H1 (cell line): ENCODE measurements around the gene GRIK1. TPM values are rescaled to one million over a fixed set of nuclear protein-coding genes. Genes with fewer than 3 reads are reported as not detected.

Source experiments
- CTCF ChIA-PET: fragments of 300-600 bp; sonication (Branson Sonifier 250); formaldehyde crosslinking; loops from one replicate; lab custom pipeline; 2021; ENCODE audit not compliant: partially characterized antibody; lab: Charles Lee
- POLR2A ChIA-PET: fragments of 300-600 bp; sonication (Branson Sonifier 250); formaldehyde crosslinking; loops from one replicate; lab custom pipeline; 2021; ENCODE audit warnings: inconsistent platforms; ENCODE audit not compliant: partially characterized antibody; lab: Charles Lee
- DNase-seq, 2 experiments: peaks; one replicate each; pipeline versions ENCODE4 v3.0.0 to v3.0.0-alpha.2; 2010 to 2022; ENCODE audit warnings: low spot score in 2 of 2, low read depth in 1 of 2, mixed read lengths in 1 of 2
- FAIRE-seq: peaks from 2 replicates; lab custom pipeline; 2011; peaks lifted over from hg19 to GRCh38; lab: Jason Lieb, UNC
- H2AFZ ChIP-seq: 2 replicates; pipeline ENCODE4 v1.8.1; 2012; ENCODE audit warnings: low read length, inconsistent platforms
- H2AK5ac ChIP-seq: 2 replicates; pipeline ENCODE4 v1.6.1; 2013; ENCODE audit warnings: low read depth, low read length
- H2BK120ac ChIP-seq: replicated peaks from 2 replicates; pipeline ENCODE3; 2013; ENCODE audit warnings: low read depth, low read length, inconsistent platforms
- H2BK12ac ChIP-seq: 2 replicates; pipeline ENCODE4 v1.6.1; 2013; ENCODE audit warnings: low read depth, low read length
- H2BK15ac ChIP-seq: 2 replicates; pipeline ENCODE4 v1.6.1; 2013; ENCODE audit warnings: low read length
- H2BK20ac ChIP-seq: 2 replicates; pipeline ENCODE4 v1.6.1; 2013; ENCODE audit warnings: low read length
- H2BK5ac ChIP-seq: 2 replicates; pipeline ENCODE4 v1.6.1; 2013; ENCODE audit warnings: low read depth, low read length
- H3K14ac ChIP-seq: 2 replicates; pipeline ENCODE4 v1.6.1; 2013; ENCODE audit warnings: inconsistent platforms; ENCODE audit not compliant: insufficient read length
- H3K18ac ChIP-seq: 2 replicates; pipeline ENCODE4 v1.6.1; 2013; ENCODE audit warnings: low read length; ENCODE audit errors: extremely low read depth
- H3K23ac ChIP-seq: 2 replicates; pipeline ENCODE4 v1.6.1; 2013; ENCODE audit warnings: inconsistent platforms; ENCODE audit not compliant: insufficient read length
- H3K23me2 ChIP-seq: 2 replicates; pipeline ENCODE4 v1.6.1; 2013; ENCODE audit warnings: low read depth, low read length
- H3K27ac ChIP-seq: 2 replicates; pipeline ENCODE4 v1.6.1; 2011; ENCODE audit warnings: low read depth, low read length, inconsistent platforms
- H3K27me3 ChIP-seq, 4 experiments: replicated peaks in 1 of 4; 1 replicate in 1 of 4; 2 replicates in 3 of 4; pipeline versions ENCODE4 v1.6.1 to v1.8.1; 2011 to 2013; ENCODE audit warnings: low read length in 3 of 4, mild to moderate bottlenecking in 3 of 4, inconsistent platforms in 2 of 4, mixed read lengths in 2 of 4, moderate library complexity in 1 of 4; ENCODE audit not compliant: control insufficient read depth in 3 of 4, insufficient read depth in 3 of 4; ENCODE audit errors: extremely low read depth in 1 of 4
- H3K36me3 ChIP-seq, 4 experiments: 2 replicates each; pipeline versions ENCODE4 v1.6.1 to v1.8.1; 2011 to 2013; ENCODE audit warnings: mild to moderate bottlenecking in 4 of 4, low read length in 3 of 4, moderate library complexity in 2 of 4, control low read depth in 1 of 4, inconsistent platforms in 1 of 4; ENCODE audit not compliant: insufficient read depth in 4 of 4, control insufficient read depth in 2 of 4
- H3K4ac ChIP-seq: replicated peaks from 2 replicates; pipeline ENCODE3; 2013; ENCODE audit warnings: low read length, low read depth, mixed read lengths, inconsistent platforms; ENCODE audit not compliant: insufficient read length
- H3K4me1 ChIP-seq, 4 experiments: replicated peaks in 1 of 4; 1 replicate in 1 of 4; 2 replicates in 3 of 4; pipeline versions ENCODE4 v1.6.1 to v1.8.1; 2011 to 2013; ENCODE audit warnings: low read length in 3 of 4, inconsistent platforms in 2 of 4, mixed read lengths in 1 of 4; ENCODE audit not compliant: insufficient read depth in 4 of 4, control insufficient read depth in 3 of 4
- H3K4me2 ChIP-seq, 2 experiments: 2 replicates each; pipeline versions ENCODE4 v1.6.1 to v1.8.1; 2011 to 2013; ENCODE audit warnings: low read depth in 2 of 2, low read length in 2 of 2, control low read depth in 1 of 2, inconsistent platforms in 1 of 2, mild to moderate bottlenecking in 1 of 2; ENCODE audit not compliant: insufficient read depth in 1 of 2
- H3K4me3 ChIP-seq, 4 experiments: fragments of 200-600, 300-600 bp in 1 of 4; sonication (generic), shearing (Covaris generic), sonication (Bioruptor Twin) in 1 of 4; 2 replicates each; pipeline versions ENCODE4 v1.5.1 to v1.8.1; 2011 to 2016; ENCODE audit warnings: low read length in 4 of 4, low read depth in 3 of 4, control low read depth in 2 of 4, inconsistent platforms in 2 of 4, mild to moderate bottlenecking in 2 of 4, mixed read lengths in 1 of 4, moderate library complexity in 1 of 4; ENCODE audit not compliant: insufficient read depth in 2 of 4; ENCODE audit errors: extremely low read depth in 1 of 4
- H3K56ac ChIP-seq: replicated peaks from 2 replicates; pipeline ENCODE3; 2013; ENCODE audit warnings: low read depth, mild to moderate bottlenecking, mixed read lengths, low read length, inconsistent platforms; ENCODE audit not compliant: insufficient read length
- H3K79me1 ChIP-seq: 2 replicates; pipeline ENCODE4 v1.6.1; 2013; ENCODE audit warnings: low read depth, low read length, control low read depth
- H3K79me2 ChIP-seq, 2 experiments: 2 replicates each; pipeline versions ENCODE4 v1.6.1 to v1.8.1; 2012 to 2013; ENCODE audit warnings: low read length in 2 of 2, mild to moderate bottlenecking in 2 of 2, inconsistent platforms in 1 of 2; ENCODE audit not compliant: insufficient read depth in 2 of 2, control insufficient read depth in 1 of 2
- H3K9ac ChIP-seq, 4 experiments: replicated peaks in 1 of 4; 1 replicate in 1 of 4; 2 replicates in 3 of 4; pipeline versions ENCODE4 v1.6.1 to v1.8.1; 2011 to 2013; ENCODE audit warnings: low read depth in 3 of 4, low read length in 3 of 4, control low read depth in 2 of 4, mild to moderate bottlenecking in 2 of 4, moderate library complexity in 2 of 4, inconsistent platforms in 1 of 4; ENCODE audit errors: extremely low read depth in 1 of 4
- H3K9me3 ChIP-seq, 2 experiments: 2 replicates each; pipeline versions ENCODE4 v1.6.1 to v1.8.1; 2012 to 2013; ENCODE audit warnings: mild to moderate bottlenecking in 2 of 2, moderate library complexity in 2 of 2, control low read depth in 1 of 2, inconsistent platforms in 1 of 2, low read depth in 1 of 2, low read length in 1 of 2, mixed read lengths in 1 of 2; ENCODE audit not compliant: insufficient read depth in 2 of 2
- H4K20me1 ChIP-seq, 2 experiments: replicated peaks in 1 of 2; 2 replicates each; pipeline versions ENCODE3 to v1.8.1; 2011 to 2013; ENCODE audit warnings: inconsistent platforms in 2 of 2, low read length in 2 of 2, mild to moderate bottlenecking in 1 of 2; ENCODE audit not compliant: insufficient read depth in 2 of 2, control insufficient read depth in 1 of 2
- H4K5ac ChIP-seq: 2 replicates; pipeline ENCODE4 v1.6.1; 2013; ENCODE audit warnings: low read length, low read depth, mixed read lengths, inconsistent platforms; ENCODE audit not compliant: insufficient read length
- H4K8ac ChIP-seq: 2 replicates; pipeline ENCODE4 v1.8.0; 2013; ENCODE audit warnings: mild to moderate bottlenecking, moderate library complexity, low read length, inconsistent platforms; ENCODE audit not compliant: insufficient read depth; ENCODE audit errors: extremely low read depth
- H4K91ac ChIP-seq: replicated peaks from 2 replicates; pipeline ENCODE3; 2013; ENCODE audit warnings: low read length, mixed read lengths, inconsistent platforms; ENCODE audit not compliant: insufficient read length
- BRCA1 ChIP-seq: IDR thresholded peaks from 2 replicates; pipeline ENCODE4 v1.6.1; 2012; ENCODE audit warnings: low read depth, low read length, improper control_type of control experiment
- SIRT6 ChIP-seq: IDR thresholded peaks from one replicate; pipeline ENCODE4 v1.7.1; 2012; ENCODE audit warnings: low read length, inconsistent platforms
- SP4 ChIP-seq: IDR thresholded peaks from 2 replicates; pipeline ENCODE4 v1.6.1; 2012; ENCODE audit warnings: low read length, inconsistent platforms
- WGBS, 2 experiments: shearing (Covaris generic) in 1 of 2; methylation state at CpG; one replicate each; pipeline versions ENCODE4 v1.1.6 to v1.1.7; 2013 to 2015; ENCODE audit warnings: low lambda C conversion rate in 2 of 2, mixed read lengths in 2 of 2, inconsistent platforms in 1 of 2, low coverage in 1 of 2, missing lambda C conversion rate in 1 of 2; ENCODE audit not compliant: insufficient replicate concordance in 2 of 2, insufficient coverage in 1 of 2, insufficient read length in 1 of 2; ENCODE audit errors: extremely low coverage in 1 of 2, missing lambda C conversion rate in 1 of 2; 5-methylcytosine and 5-hydroxymethylcytosine counted together
- polyA plus RNA-seq, 7 experiments: library from polyadenylated mRNA; depleted of rRNA in 3 of 7; stranded (reverse) in 5 of 7; unstranded in 2 of 7; fragments of >200 nt in 5 of 7; fragments of 200-250 nt in 2 of 7; gene quantifications; 1 replicate in 5 of 7; 2 replicates in 1 of 7; 4 replicates in 1 of 7; pipeline versions ENCODE4 v1.2.1 to v1.2.3, GENCODE V29; 2011 to 2013; ENCODE audit warnings: missing spikeins in 2 of 7, mixed read lengths in 2 of 7
- total RNA-seq: library from RNA; stranded (reverse); fragmentation: NEBNext Ultra II Directional; extraction: Animal tissue kit (Norgen Biotek cat#: 25700); gene quantifications from 2 replicates; pipeline ENCODE4 v1.2.1, GENCODE V29; 2021

GRIK1 gene
- total and polyA plus RNA-seq, 2 of the 8 experiments (the other 6 are each of a cell fraction or from before 2014, with no cell fraction given) = 0.11 to 0.32 TPM

DNA sequence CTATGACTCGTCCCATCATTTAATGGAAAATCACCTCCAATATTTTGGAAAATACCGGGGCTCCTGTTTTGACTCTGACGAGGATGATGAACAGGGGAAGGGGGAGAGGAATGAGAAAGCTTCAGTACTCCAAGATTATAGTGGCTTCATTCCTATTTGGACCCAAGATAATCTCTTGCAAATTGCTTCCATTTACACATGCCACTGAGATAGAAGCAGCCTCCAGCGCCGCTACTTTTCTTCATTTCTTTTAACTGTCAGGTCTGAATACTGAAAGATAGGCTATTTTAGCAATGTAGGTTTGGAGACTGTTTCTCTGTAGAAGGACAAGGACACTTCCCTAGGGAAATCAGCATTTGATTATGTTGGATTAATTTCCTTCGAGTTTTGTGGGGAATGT lies 565 bp upstream of the GRIK1 start:
- CTCF ChIA-PET = interaction anchor here (0.6 to 1.7 kb wide), 4 partner anchors 9 to 571 kb away, joined by 3 to 5 read pairs (median 4); no protein-coding TSS in a partner anchor
- no peak for DNase-seq

More for the DNA sequence above, 565 bp upstream of the GRIK1 start:
- no peak for FAIRE-seq
- peaks cover 0 to 1% (median 0%) of the 10 kb centered on the region in 4 experiments; a peak in 1 of 7 replicates for H3K4me1 ChIP-seq
- WGBS, 2 experiments = 34% methylated on average over 6 of the region's 6 CpGs; no CpG with 5 or more reads in 1 of the 2 experiments
- no peak overlapping the region for H2AK5ac ChIP-seq
- no peak overlapping the region for H2BK12ac ChIP-seq
- H3K36me3 ChIP-seq = no peaks in the 10 kb centered on the region
- no peak overlapping the region for H3K4ac ChIP-seq
- H2AFZ ChIP-seq = 0 out of 2 replicates have a peak overlapping the region, but pooled peaks have one; percentile 6
- H3K23me2 ChIP-seq = peaks cover 11% of the 10 kb centered on the region
- no peak overlapping the region for H4K5ac ChIP-seq
- H2BK20ac ChIP-seq = no peak overlapping the region
- H2BK15ac ChIP-seq = no peak overlapping the region
- H4K91ac ChIP-seq = no peak overlapping the region
- H3K4me3 ChIP-seq = peak overlapping the region; percentile 71 to 89 (median 76); a peak in 5 of 8 replicates
- no peak overlapping the region for H3K23ac ChIP-seq
- no peak overlapping the region for H3K56ac ChIP-seq
- H3K27me3 ChIP-seq = peaks cover 20 to 44% (median 36%) of the 10 kb centered on the region in 4 experiments
- no peaks in the 10 kb centered on the region for H3K79me2 ChIP-seq
- no peak overlapping the region for H3K18ac ChIP-seq
- H4K20me1 ChIP-seq = no peaks in the 10 kb centered on the region
- H4K8ac ChIP-seq = no peak overlapping the region
- no peak overlapping the region for H2BK5ac ChIP-seq
- POLR2A ChIA-PET = no interaction called here
- no peak overlapping the region for H2BK120ac ChIP-seq
- H3K9ac ChIP-seq = no peak overlapping the region
- no peak overlapping the region for H3K14ac ChIP-seq
- no peaks in the 10 kb centered on the region for H3K79me1 ChIP-seq
- H3K27ac ChIP-seq = no peak overlapping the region
- TF ChIP-seq BRCA1 (no peak), SIRT6 (no peak), SP4 (no peak)
- peak overlapping the region; percentile 98 to 99 for H3K4me2 ChIP-seq
- H3K9me3 ChIP-seq = no peaks in the 10 kb centered on the region
